OCI-LY1 (cell line): ENCODE data around the gene BORCS8.

Experiments
- EZH2 ChIP-seq: fragments of 200-600 bp; sonication (generic), shearing (Covaris generic); IDR thresholded peaks from 2 replicates; pipeline ENCODE4 v1.8.0; 2017; ENCODE audit warnings: borderline replicate concordance, mixed run types, mild to moderate bottlenecking, antibody characterized with exemption, low read length, moderate library complexity, mixed read lengths
- TF ChIP-seq, protein P1 (sequence below): fragments of 200-600 bp; sonication (generic), shearing (Covaris generic); IDR thresholded peaks from 2 replicates; pipeline ENCODE4 v1.5.1; 2017; ENCODE audit warnings: mild to moderate bottlenecking, antibody characterized with exemption, low read length, moderate library complexity, mixed read lengths

DNA sequence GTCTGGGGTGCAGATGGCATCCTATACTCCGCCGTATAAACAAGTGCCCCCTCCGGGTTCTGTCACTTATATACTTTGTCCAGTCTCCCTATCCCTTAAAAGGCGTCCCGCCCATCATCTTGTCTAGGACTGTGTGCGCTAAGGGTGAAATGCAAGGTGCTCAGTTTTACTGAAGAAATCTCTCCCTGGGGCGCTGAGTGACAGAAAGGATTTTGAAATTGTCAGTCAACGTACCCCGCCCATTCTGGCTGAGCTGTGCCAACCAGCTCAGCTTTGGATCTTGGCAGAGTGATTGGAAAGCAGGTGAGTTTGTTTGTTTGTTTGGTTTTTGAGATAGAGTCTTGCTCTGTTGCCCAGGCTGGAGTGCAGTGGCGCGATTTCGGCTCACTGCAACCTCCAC, 49.6 kb downstream of the BORCS8 start:
- TF ChIP-seq, protein P1, sequence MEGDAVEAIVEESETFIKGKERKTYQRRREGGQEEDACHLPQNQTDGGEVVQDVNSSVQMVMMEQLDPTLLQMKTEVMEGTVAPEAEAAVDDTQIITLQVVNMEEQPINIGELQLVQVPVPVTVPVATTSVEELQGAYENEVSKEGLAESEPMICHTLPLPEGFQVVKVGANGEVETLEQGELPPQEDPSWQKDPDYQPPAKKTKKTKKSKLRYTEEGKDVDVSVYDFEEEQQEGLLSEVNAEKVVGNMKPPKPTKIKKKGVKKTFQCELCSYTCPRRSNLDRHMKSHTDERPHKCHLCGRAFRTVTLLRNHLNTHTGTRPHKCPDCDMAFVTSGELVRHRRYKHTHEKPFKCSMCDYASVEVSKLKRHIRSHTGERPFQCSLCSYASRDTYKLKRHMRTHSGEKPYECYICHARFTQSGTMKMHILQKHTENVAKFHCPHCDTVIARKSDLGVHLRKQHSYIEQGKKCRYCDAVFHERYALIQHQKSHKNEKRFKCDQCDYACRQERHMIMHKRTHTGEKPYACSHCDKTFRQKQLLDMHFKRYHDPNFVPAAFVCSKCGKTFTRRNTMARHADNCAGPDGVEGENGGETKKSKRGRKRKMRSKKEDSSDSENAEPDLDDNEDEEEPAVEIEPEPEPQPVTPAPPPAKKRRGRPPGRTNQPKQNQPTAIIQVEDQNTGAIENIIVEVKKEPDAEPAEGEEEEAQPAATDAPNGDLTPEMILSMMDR = no peak
- no peak for TF ChIP-seq EZH2
